NCI-H510A (cell line): ENCODE measurements around the gene SLCO3A1.
"Not testable (repeated sequence)": the region's sequence is repeated elsewhere in the genome, so short reads cannot be mapped to it uniquely, and the experiment has no call there.

Experiments
- DNase-seq: peaks from one replicate; lab custom pipeline; 2025; lab: John Stamatoyannopoulos, UW

The SLCO3A1 gene

GRCh38 chr15:92035551-92035950 is 182.0 kb downstream of the SLCO3A1 start:
- DNase-seq, result no peak

GRCh38 chr15:92035961-92036360 is 182.5 kb downstream of the SLCO3A1 start:
- no peak for DNase-seq

GRCh38 chr15:92037491-92037890 is 184.0 kb downstream of the SLCO3A1 start:
- DNase-seq, result no peak

GRCh38 chr15:92040350-92040749 is 186.8 kb downstream of the SLCO3A1 start:
- no peak for DNase-seq

GRCh38 chr15:92041371-92041770 is 187.9 kb downstream of the SLCO3A1 start:
- DNase-seq, result no peak

- no peak for DNase-seq
Measured at GRCh38 chr15:92043283-92043682, 189.8 kb downstream of the SLCO3A1 start.

GRCh38 chr15:92044203-92044909 is 190.8 kb downstream of the SLCO3A1 start:
- no peak for DNase-seq

GRCh38 chr15:92047900-92048299 is 194.4 kb downstream of the SLCO3A1 start:
- no peak for DNase-seq

- DNase-seq, result no peak
Measured at GRCh38 chr15:92048739-92049138, 195.2 kb downstream of the SLCO3A1 start.

GRCh38 chr15:92049290-92049989 is 195.9 kb downstream of the SLCO3A1 start:
- DNase-seq, result no peak

- no peak for DNase-seq
Measured at GRCh38 chr15:92050220-92050898, 196.9 kb downstream of the SLCO3A1 start.

GRCh38 chr15:92051716-92052115 is 198.2 kb downstream of the SLCO3A1 start:
- DNase-seq, result no peak

- DNase-seq, result no peak
Measured at GRCh38 chr15:92053753-92054316, 200.3 kb downstream of the SLCO3A1 start.

GRCh38 chr15:92056875-92057274 is 203.4 kb downstream of the SLCO3A1 start:
- DNase-seq, result no peak

GRCh38 chr15:92059036-92059970 is 205.8 kb downstream of the SLCO3A1 start:
- DNase-seq, result no peak

- DNase-seq, result not testable (repeated sequence)
Measured at GRCh38 chr15:92059971-92060311, 206.4 kb downstream of the SLCO3A1 start.

GRCh38 chr15:92061511-92062195 is 208.1 kb downstream of the SLCO3A1 start:
- no peak for DNase-seq

- no peak for DNase-seq
Measured at GRCh38 chr15:92062505-92062904, 209.0 kb downstream of the SLCO3A1 start.

- no peak for DNase-seq
Measured at GRCh38 chr15:92068121-92068520, 214.6 kb downstream of the SLCO3A1 start.

GRCh38 chr15:92069308-92070250 is 216.1 kb downstream of the SLCO3A1 start:
- no peak for DNase-seq
